ENCODE measurements around the gene RUNDC3A.
A peak's percentile ranks its signal among the peaks of the same experiment; 100 is the strongest.
"Not testable (repeated sequence)": the region's sequence is repeated elsewhere in the genome, so short reads cannot be mapped to it uniquely, and the experiment has no call there.

Gene RUNDC3A

GRCh38 chr17:44315760-44316731 lies 7.6 kb downstream of the RUNDC3A start:
- no peak overlapping the region for H3K4me3 ChIP-seq (ENCODE audit: low read depth, low read length)
- no peak for DNase-seq (ENCODE audit: low read depth)

- no peak for DNase-seq (ENCODE audit: low read depth)
- no peak overlapping the region for H3K4me3 ChIP-seq (ENCODE audit: low read depth, low read length)
Observed at GRCh38 chr17:44317545-44317944, 9.1 kb downstream of the RUNDC3A start.

- no peak overlapping the region for H3K4me3 ChIP-seq (ENCODE audit: low read depth, low read length)
- no peak for DNase-seq (ENCODE audit: low read depth)
Observed at GRCh38 chr17:44318077-44318892, 9.9 kb downstream of the RUNDC3A start.

- no peak for DNase-seq (ENCODE audit: low read depth)
Observed at GRCh38 chr17:44320066-44320465, 11.7 kb downstream of the RUNDC3A start.

GRCh38 chr17:44321246-44322120 lies 13.1 kb downstream of the RUNDC3A start:
- no peak overlapping the region for H3K4me3 ChIP-seq (ENCODE audit: low read depth, low read length)
- DNase-seq (ENCODE audit: low read depth), result no peak

More at GRCh38 chr17:44320066-44320465, 11.7 kb downstream of the RUNDC3A start:
- no peak overlapping the region for H3K4me3 ChIP-seq (ENCODE audit: low read depth, low read length)

- no peak overlapping the region for H3K4me3 ChIP-seq (ENCODE audit: low read depth, low read length)
- DNase-seq (ENCODE audit: low read depth), result no peak
Observed at GRCh38 chr17:44322236-44322895, 14.0 kb downstream of the RUNDC3A start.

GRCh38 chr17:44323359-44324091 lies 15.1 kb downstream of the RUNDC3A start:
- peak overlapping the region; percentile 87 for H3K4me3 ChIP-seq (ENCODE audit: low read depth, low read length)
- no peak for DNase-seq (ENCODE audit: low read depth)

GRCh38 chr17:44324092-44324570 lies 15.7 kb downstream of the RUNDC3A start:
- no peak for DNase-seq (ENCODE audit: low read depth)
- H3K4me3 ChIP-seq (ENCODE audit: low read depth, low read length), result peak overlapping the region; percentile 87

GRCh38 chr17:44324571-44325275 lies 16.3 kb downstream of the RUNDC3A start, which contains the start of gene SLC25A39:
TSS of gene SLC25A39 (minus strand) at chr17:44324823. CDS start at chr17:44323562, 1,261 bp downstream.
- peak; percentile 81 for DNase-seq (ENCODE audit: low read depth)
- peak within 1 kb of the TSS; percentile 87 for H3K4me3 ChIP-seq (ENCODE audit: low read depth, low read length)

- peak; percentile 92 for DNase-seq (ENCODE audit: low read depth)
- H3K4me3 ChIP-seq (ENCODE audit: low read depth, low read length), result peak overlapping the region; percentile 1
Observed at GRCh38 chr17:44326861-44327444, 18.6 kb downstream of the RUNDC3A start.

GRCh38 chr17:44327715-44328449 lies 19.5 kb downstream of the RUNDC3A start:
- DNase-seq (ENCODE audit: low read depth), result no peak
- H3K4me3 ChIP-seq (ENCODE audit: low read depth, low read length), result no peak overlapping the region

GRCh38 chr17:44329516-44329915 lies 21.1 kb downstream of the RUNDC3A start:
- DNase-seq (ENCODE audit: low read depth); H3K4me3 ChIP-seq (ENCODE audit: low read depth, low read length): not testable (repeated sequence)

GRCh38 chr17:44330263-44330662 lies 21.9 kb downstream of the RUNDC3A start:
- not testable (repeated sequence) for DNase-seq (ENCODE audit: low read depth); H3K4me3 ChIP-seq (ENCODE audit: low read depth, low read length)

GRCh38 chr17:44331249-44331760 lies 22.9 kb downstream of the RUNDC3A start:
- no peak overlapping the region for H3K4me3 ChIP-seq (ENCODE audit: low read depth, low read length)
- no peak for DNase-seq (ENCODE audit: low read depth)

GRCh38 chr17:44333371-44333770 lies 25.0 kb downstream of the RUNDC3A start:
- no peak overlapping the region for H3K4me3 ChIP-seq (ENCODE audit: low read depth, low read length)
- DNase-seq (ENCODE audit: low read depth), result no peak

GRCh38 chr17:44334315-44334714 lies 25.9 kb downstream of the RUNDC3A start:
- no peak overlapping the region for H3K4me3 ChIP-seq (ENCODE audit: low read depth, low read length)
- no peak for DNase-seq (ENCODE audit: low read depth)

Data from skeletal muscle cell (primary cell).